Kidney (tissue), 22 donors: Measurements from ENCODE around the gene CKAP5. TPM values are rescaled to one million over a fixed set of nuclear protein-coding genes. Genes with fewer than 3 reads are reported as not detected.

Source experiments
- DNase-seq, 5 donors: peaks; one replicate each; pipeline ENCODE4 v3.0.0-alpha.2; 2013 to 2020
- FAIRE-seq: peaks from 2 replicates; lab custom pipeline; 2012; peaks lifted over from hg19 to GRCh38; lab: Jason Lieb, UNC
- H3K27ac ChIP-seq, 2 donors: one replicate each; pipeline ENCODE4 v1.7.0; 2013; ENCODE audit warnings: low read depth in 2 of 2, low read length in 2 of 2, inconsistent platforms in 1 of 2
- H3K27me3 ChIP-seq: one replicate; pipeline ENCODE4 v1.7.1; 2013; ENCODE audit warnings: low read length, inconsistent platforms; ENCODE audit not compliant: control insufficient read depth, insufficient read depth
- H3K36me3 ChIP-seq, 3 donors: one replicate each; pipeline versions ENCODE4 v1.7.0 to v1.7.1; 2013; ENCODE audit warnings: low read length in 3 of 3, control low read depth in 1 of 3, inconsistent platforms in 1 of 3; ENCODE audit not compliant: insufficient read depth in 3 of 3, control insufficient read depth in 2 of 3
- H3K4me1 ChIP-seq, 3 donors: one replicate each; pipeline versions ENCODE4 v1.7.0 to v1.7.1; 2013; ENCODE audit warnings: low read length in 3 of 3, inconsistent platforms in 1 of 3, low read depth in 1 of 3; ENCODE audit not compliant: control insufficient read depth in 2 of 3, insufficient read depth in 2 of 3
- H3K4me3 ChIP-seq, 3 donors: one replicate each; pipeline versions ENCODE4 v1.7.0 to v1.8.1; 2013; ENCODE audit warnings: low read length in 3 of 3, control low read depth in 1 of 3, inconsistent platforms in 1 of 3
- H3K9ac ChIP-seq, 3 donors: one replicate each; pipeline versions ENCODE4 v1.7.0 to v1.7.1; 2013; ENCODE audit warnings: low read length in 3 of 3, control low read depth in 1 of 3, inconsistent platforms in 1 of 3
- H3K9me3 ChIP-seq, 3 donors: one replicate each; pipeline versions ENCODE4 v1.7.0 to v1.7.1; 2013; ENCODE audit warnings: low read length in 3 of 3, control low read depth in 1 of 3, inconsistent platforms in 1 of 3; ENCODE audit not compliant: control insufficient read depth in 2 of 3, insufficient read depth in 1 of 3
- intact Hi-C: fragments of 100-400 bp; cut with DNase I; formaldehyde crosslinking; loops from one replicate; pipeline ENCODE4 v1.11.1; 2022
- long read RNA-seq, 10 donors: library from polyadenylated mRNA in 1 of 10; unstranded in 1 of 10; transcript quantifications; one replicate each; pipeline ENCODE4 v2.0.0 and lab custom pipeline, GENCODE V29; 2021 to 2026
- polyA plus RNA-seq: library from polyadenylated mRNA; stranded (reverse); fragments of 350-450 nt; fragmentation: Illumina TruSeq; extraction: RNeasy Lipid Tissue Mini Kit (QIAGEN cat#74804); gene quantifications from one replicate; pipeline ENCODE4 v1.2.3, GENCODE V29; 2014; ENCODE audit warnings: low read depth, low replicate concordance; ENCODE audit not compliant: insufficient read depth
- total RNA-seq: library from RNA; stranded (reverse); fragmentation: NEBNext Ultra II Directional; extraction: Animal tissue kit (Norgen Biotek cat#: 25700); gene quantifications from one replicate; pipeline ENCODE4 v1.2.1, GENCODE V29; 2021
- TF ChIP-seq, protein P1 (sequence below): IDR thresholded peaks from 3 replicates; pipeline ENCODE4 v1.5.1; 2012; ENCODE audit warnings: mild to moderate bottlenecking, moderate library complexity, borderline replicate concordance; ENCODE audit not compliant: insufficient read depth; ENCODE audit errors: extremely low read depth
- donor health status: control.
- donor health status: control.
- donor health status: control.
- donor health status: control.
- donor health status: control.
- donor health status: DM: yes; HTN: yes; CAD: no.
- donor health status: Normal renal cell carcinoma (clear cell type).

The CKAP5 gene
- 51.9 TPM for total RNA-seq
- 10.8 TPM for polyA plus RNA-seq
- long read RNA-seq, donor 1, full-length matches to known transcripts, result 6 of 6 reads
- long read RNA-seq, donor 1, partial matches to known transcripts, result 0 of 6 reads
- long read RNA-seq, donor 1, other reads (novel, unspliced or antisense), result 0 of 6 reads
- long read RNA-seq, donor 2, full-length matches to known transcripts, result 1 of 1 reads
- long read RNA-seq, donor 2, partial matches to known transcripts, result 0 of 1 reads
- long read RNA-seq, donor 2, other reads (novel, unspliced or antisense), result 0 of 1 reads
- long read RNA-seq, donor 3, result 0 reads
- long read RNA-seq, donor 4, full-length matches to known transcripts, result 1 of 13 reads
- long read RNA-seq, donor 4, partial matches to known transcripts, result 12 of 13 reads
- long read RNA-seq, donor 4, other reads (novel, unspliced or antisense), result 0 of 13 reads
- long read RNA-seq, donor 5, result 0 reads
- long read RNA-seq, donor 6, result 0 reads
- long read RNA-seq, donor 7, partial matches to known transcripts, result 6 of 14 reads
- long read RNA-seq, donor 7, other reads (novel, unspliced or antisense), result 8 of 14 reads
- long read RNA-seq, donor 8, result 0 reads
- long read RNA-seq, donor 9, result 0 reads
- long read RNA-seq, donor 10, full-length matches to known transcripts, result 2 of 2 reads
- long read RNA-seq, donor 10, partial matches to known transcripts, result 0 of 2 reads
- long read RNA-seq, donor 10, other reads (novel, unspliced or antisense), result 0 of 2 reads

- DNase-seq (peak; percentile 92 to 96 (median 95)), FAIRE-seq (no peak)
- intact Hi-C loops, result no loop called here
- no peaks in the 10 kb centered on the region for H3K9me3 ChIP-seq
- peak within 1 kb of the TSS; percentile 65 to 76 for H3K27ac ChIP-seq
- TF ChIP-seq, protein P1, sequence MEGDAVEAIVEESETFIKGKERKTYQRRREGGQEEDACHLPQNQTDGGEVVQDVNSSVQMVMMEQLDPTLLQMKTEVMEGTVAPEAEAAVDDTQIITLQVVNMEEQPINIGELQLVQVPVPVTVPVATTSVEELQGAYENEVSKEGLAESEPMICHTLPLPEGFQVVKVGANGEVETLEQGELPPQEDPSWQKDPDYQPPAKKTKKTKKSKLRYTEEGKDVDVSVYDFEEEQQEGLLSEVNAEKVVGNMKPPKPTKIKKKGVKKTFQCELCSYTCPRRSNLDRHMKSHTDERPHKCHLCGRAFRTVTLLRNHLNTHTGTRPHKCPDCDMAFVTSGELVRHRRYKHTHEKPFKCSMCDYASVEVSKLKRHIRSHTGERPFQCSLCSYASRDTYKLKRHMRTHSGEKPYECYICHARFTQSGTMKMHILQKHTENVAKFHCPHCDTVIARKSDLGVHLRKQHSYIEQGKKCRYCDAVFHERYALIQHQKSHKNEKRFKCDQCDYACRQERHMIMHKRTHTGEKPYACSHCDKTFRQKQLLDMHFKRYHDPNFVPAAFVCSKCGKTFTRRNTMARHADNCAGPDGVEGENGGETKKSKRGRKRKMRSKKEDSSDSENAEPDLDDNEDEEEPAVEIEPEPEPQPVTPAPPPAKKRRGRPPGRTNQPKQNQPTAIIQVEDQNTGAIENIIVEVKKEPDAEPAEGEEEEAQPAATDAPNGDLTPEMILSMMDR, result no peak
- no peaks in the 10 kb centered on the region for H3K27me3 ChIP-seq
- peaks cover 0 to 3% (median 0%) of the 10 kb centered on the region in 3 donors for H3K4me1 ChIP-seq
- H3K4me3 ChIP-seq, result peak within 1 kb of the TSS; percentile 79 to 95 (median 92)
- H3K9ac ChIP-seq, result peak within 1 kb of the TSS; percentile 83 to 85 (median 85)
- H3K36me3 ChIP-seq, result no peaks in the 10 kb centered on the region
Observed at GRCh38 chr11:46845740-46846509, at the start of gene CKAP5. Gene CKAP5, minus strand, starts transcription at chr11:46846280. Its CDS starts 25,049 bp downstream, at chr11:46821231.

GRCh38 chr11:46895821-46896220 lies 49.7 kb upstream of the CKAP5 start:
- Histone ChIP-seq H3K4me3 (no peak overlapping the region), H3K27me3 (no peaks in the 10 kb centered on the region), H3K36me3 (no peaks in the 10 kb centered on the region), H3K9ac (no peak overlapping the region), H3K4me1 (no peaks in the 10 kb centered on the region), H3K9me3 (no peaks in the 10 kb centered on the region), H3K27ac (no peak overlapping the region)
- DNase-seq (no peak), FAIRE-seq (no peak)
- TF ChIP-seq, protein P1, result no peak
- intact Hi-C loops, result no loop called here

DNA sequence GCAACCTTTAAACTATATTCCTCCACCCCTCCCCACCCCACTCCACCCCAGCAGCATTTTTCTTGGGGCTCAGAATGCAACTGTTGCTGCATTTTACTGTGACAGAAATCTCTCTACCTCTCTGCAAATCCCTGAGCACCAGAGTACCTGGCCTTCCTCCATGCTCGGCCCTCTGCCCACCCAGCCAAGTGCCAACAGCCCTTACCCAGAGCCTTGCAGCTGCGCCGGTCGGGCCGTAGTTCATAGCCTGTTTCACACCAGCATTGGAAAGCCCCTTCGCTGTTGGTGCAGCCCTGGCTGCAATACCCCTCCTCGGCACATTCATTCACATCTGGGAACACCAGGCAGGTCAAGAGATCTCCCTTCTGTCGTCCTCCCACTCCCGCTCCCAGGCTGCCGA lies 48.9 kb upstream of the CKAP5 start:
- DNase-seq, result no peak
- Histone ChIP-seq H3K4me1 (no peaks in the 10 kb centered on the region), H3K27me3 (no peaks in the 10 kb centered on the region), H3K9me3 (no peaks in the 10 kb centered on the region), H3K4me3 (no peak overlapping the region), H3K27ac (no peak overlapping the region), H3K9ac (no peak overlapping the region), H3K36me3 (no peaks in the 10 kb centered on the region)
- no peak for FAIRE-seq
- intact Hi-C loops, result no loop called here
- TF ChIP-seq, protein P1, result no peak
